Neural cell (in vitro differentiated cells): ENCODE measurements around the gene ZBTB7A. TPM values are rescaled to one million over a fixed set of nuclear protein-coding genes. Genes with fewer than 3 reads are reported as not detected.

Experiments used
- H2AFZ ChIP-seq: fragments of 200-600, 300-800 bp; sonication (generic), shearing (Covaris generic); 2 replicates; pipeline ENCODE4 v1.6.0; 2014; ENCODE audit warnings: low read depth, mild to moderate bottlenecking, antibody characterized with exemption, low read length, moderate library complexity
- H3F3A ChIP-seq: fragments of 200-600 bp; shearing (Covaris generic); 2 replicates; pipeline ENCODE4 v1.6.1; 2016; ENCODE audit warnings: mild to moderate bottlenecking, moderate library complexity, mixed read lengths, antibody characterized with exemption, low read length; ENCODE audit not compliant: insufficient read depth, poor library complexity, severe bottlenecking
- H3K27ac ChIP-seq: fragments of 200-600, 300-800 bp; sonication (generic), shearing (Covaris generic); 2 replicates; pipeline ENCODE4 v1.5.1; 2014; ENCODE audit warnings: mild to moderate bottlenecking, low read length, moderate library complexity
- H3K27me3 ChIP-seq: fragments of 300-800, 200-600 bp; sonication (generic), shearing (Covaris generic); 2 replicates; pipeline ENCODE4 v1.6.0; 2014; ENCODE audit warnings: mild to moderate bottlenecking, low read depth, low read length, moderate library complexity; ENCODE audit not compliant: insufficient read depth
- H3K36me3 ChIP-seq: fragments of 300-800, 200-600 bp; sonication (generic), shearing (Covaris generic); 2 replicates; pipeline ENCODE4 v1.5.1; 2014; ENCODE audit warnings: mild to moderate bottlenecking, antibody characterized with exemption, low read length, moderate library complexity; ENCODE audit not compliant: insufficient read depth
- H3K4me2 ChIP-seq: fragments of 300-800, 200-600 bp; sonication (generic), shearing (Covaris generic); 2 replicates; pipeline ENCODE4 v1.6.0; 2014; ENCODE audit warnings: mild to moderate bottlenecking, low read length
- H3K4me3 ChIP-seq: fragments of 300-800, 200-600 bp; sonication (generic), shearing (Covaris generic); 2 replicates; pipeline ENCODE4 v1.5.1; 2014; ENCODE audit warnings: mild to moderate bottlenecking, low read length, moderate library complexity
- H3K79me2 ChIP-seq: fragments of 200-600 bp; shearing (Covaris generic); replicated peaks from 2 replicates; pipeline ENCODE4 v1.6.0; 2014; ENCODE audit warnings: mild to moderate bottlenecking, low read length, moderate library complexity; ENCODE audit not compliant: insufficient read depth
- H3K9ac ChIP-seq: fragments of 300-800, 200-600 bp; sonication (generic), shearing (Covaris generic); 2 replicates; pipeline ENCODE4 v1.6.1; 2016; ENCODE audit warnings: mild to moderate bottlenecking, low read length, mixed read lengths
- H3K9me2 ChIP-seq: fragments of 200-600 bp; shearing (Covaris generic); 2 replicates; pipeline ENCODE4 v1.6.1; 2016; ENCODE audit warnings: mild to moderate bottlenecking, low read length, mixed read lengths; ENCODE audit not compliant: insufficient read depth
- H3K9me3 ChIP-seq: fragments of 200-600, 300-800 bp; sonication (generic), shearing (Covaris generic); 2 replicates; pipeline ENCODE4 v1.6.1; 2016; ENCODE audit warnings: mild to moderate bottlenecking, mixed run types, low read length, moderate library complexity, mixed read lengths
- H4K20me1 ChIP-seq: fragments of 200-600 bp; shearing (Covaris generic); 2 replicates; pipeline ENCODE4 v1.6.1; 2016; ENCODE audit warnings: mild to moderate bottlenecking, mixed run types; ENCODE audit not compliant: insufficient read depth
- EP300 ChIP-seq: fragments of 450-650 bp; conservative IDR thresholded peaks from 2 replicates; pipeline ENCODE4 v1.6.1; 2014; ENCODE audit warnings: antibody characterized with exemption, mild to moderate bottlenecking, moderate library complexity; ENCODE audit not compliant: poor library complexity, severe bottlenecking
- EZH2 ChIP-seq: fragments of 200-600, 300-800 bp; shearing (Covaris generic), sonication (generic); IDR thresholded peaks from 2 replicates; pipeline ENCODE4 v1.6.1; 2014; ENCODE audit warnings: antibody characterized with exemption, low read length, borderline replicate concordance, mild to moderate bottlenecking; ENCODE audit not compliant: insufficient read depth, poor library complexity, severe bottlenecking
- MXI1 ChIP-seq: fragments of 450-650 bp; conservative IDR thresholded peaks from 2 replicates; pipeline ENCODE4 v1.6.1; 2014; ENCODE audit warnings: antibody characterized with exemption, mild to moderate bottlenecking; ENCODE audit not compliant: poor library complexity, severe bottlenecking
- POLR2AphosphoS5 ChIP-seq: IDR thresholded peaks from 2 replicates; pipeline ENCODE4 v1.6.1; 2012
- RAD21 ChIP-seq: fragments of 450-650 bp; conservative IDR thresholded peaks from 2 replicates; pipeline ENCODE4 v1.6.1; 2014; ENCODE audit warnings: antibody characterized with exemption, mild to moderate bottlenecking, moderate library complexity
- SMC3 ChIP-seq: fragments of 450-650 bp; conservative IDR thresholded peaks from 2 replicates; pipeline ENCODE4 v1.6.1; 2014; ENCODE audit warnings: antibody characterized with exemption, mild to moderate bottlenecking, moderate library complexity; ENCODE audit not compliant: poor library complexity
- TAF1 ChIP-seq: IDR thresholded peaks from 2 replicates; pipeline ENCODE4 v1.6.1; 2012; ENCODE audit warnings: low read depth
- polyA plus RNA-seq: library from polyadenylated mRNA; depleted of rRNA; stranded (reverse); fragments of >200 nt; gene quantifications from 2 replicates; pipeline ENCODE4 v1.2.3, GENCODE V29; 2014
- TF ChIP-seq, protein P1 (sequence below): IDR thresholded peaks from 2 replicates; pipeline ENCODE4 v1.6.1; 2012; ENCODE audit warnings: borderline replicate concordance
- TF ChIP-seq, protein P2 (sequence below): fragments of 450-650 bp; IDR thresholded peaks from 2 replicates; pipeline ENCODE4 v1.5.1; 2014; ENCODE audit warnings: antibody characterized with exemption, mild to moderate bottlenecking, moderate library complexity; ENCODE audit not compliant: poor library complexity, severe bottlenecking

Gene ZBTB7A
- polyA plus RNA-seq, 1 donor from 2014 or later = 1.7 TPM

DNA sequence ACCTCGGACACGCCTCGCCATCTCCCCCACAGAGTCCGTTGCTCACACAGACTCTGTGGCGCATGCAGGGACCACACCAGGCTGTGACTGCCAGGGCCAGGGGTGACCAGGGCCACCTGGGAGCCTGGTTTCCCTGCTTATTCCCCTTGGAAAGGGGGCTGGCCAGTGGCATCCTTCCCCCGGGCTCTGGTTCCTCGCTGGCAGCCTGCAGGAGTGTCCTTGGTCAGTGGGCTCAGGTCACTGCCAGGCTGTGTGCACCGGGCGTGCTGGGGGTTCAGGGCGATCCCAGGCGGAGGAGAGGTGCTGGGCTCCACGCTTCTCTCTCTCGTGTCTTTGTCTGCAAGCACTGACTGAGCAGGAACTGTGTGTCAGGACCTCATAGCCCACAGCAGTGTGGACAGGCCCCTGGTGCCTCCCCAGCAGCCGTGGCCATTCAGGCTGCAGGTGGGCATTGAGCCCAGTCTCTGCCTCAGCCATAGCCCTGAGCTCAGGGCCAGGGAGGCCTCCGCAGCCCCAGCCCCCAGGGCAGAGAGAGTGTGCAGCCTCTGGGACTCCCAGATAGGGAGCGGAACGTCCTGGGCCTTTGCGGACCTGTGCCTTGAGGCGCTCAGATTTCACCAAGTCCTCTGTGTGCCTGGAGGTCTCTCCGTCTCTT is 52.7 kb downstream of the ZBTB7A start:
- no peaks in the 10 kb centered on the region for H3K36me3 ChIP-seq
- H3K27ac ChIP-seq = no peak overlapping the region
- no peaks in the 10 kb centered on the region for H3K27me3 ChIP-seq
- H3K9ac ChIP-seq = no peak overlapping the region
- H4K20me1 ChIP-seq = peaks cover 18% of the 10 kb centered on the region
- TF ChIP-seq, protein P1, sequence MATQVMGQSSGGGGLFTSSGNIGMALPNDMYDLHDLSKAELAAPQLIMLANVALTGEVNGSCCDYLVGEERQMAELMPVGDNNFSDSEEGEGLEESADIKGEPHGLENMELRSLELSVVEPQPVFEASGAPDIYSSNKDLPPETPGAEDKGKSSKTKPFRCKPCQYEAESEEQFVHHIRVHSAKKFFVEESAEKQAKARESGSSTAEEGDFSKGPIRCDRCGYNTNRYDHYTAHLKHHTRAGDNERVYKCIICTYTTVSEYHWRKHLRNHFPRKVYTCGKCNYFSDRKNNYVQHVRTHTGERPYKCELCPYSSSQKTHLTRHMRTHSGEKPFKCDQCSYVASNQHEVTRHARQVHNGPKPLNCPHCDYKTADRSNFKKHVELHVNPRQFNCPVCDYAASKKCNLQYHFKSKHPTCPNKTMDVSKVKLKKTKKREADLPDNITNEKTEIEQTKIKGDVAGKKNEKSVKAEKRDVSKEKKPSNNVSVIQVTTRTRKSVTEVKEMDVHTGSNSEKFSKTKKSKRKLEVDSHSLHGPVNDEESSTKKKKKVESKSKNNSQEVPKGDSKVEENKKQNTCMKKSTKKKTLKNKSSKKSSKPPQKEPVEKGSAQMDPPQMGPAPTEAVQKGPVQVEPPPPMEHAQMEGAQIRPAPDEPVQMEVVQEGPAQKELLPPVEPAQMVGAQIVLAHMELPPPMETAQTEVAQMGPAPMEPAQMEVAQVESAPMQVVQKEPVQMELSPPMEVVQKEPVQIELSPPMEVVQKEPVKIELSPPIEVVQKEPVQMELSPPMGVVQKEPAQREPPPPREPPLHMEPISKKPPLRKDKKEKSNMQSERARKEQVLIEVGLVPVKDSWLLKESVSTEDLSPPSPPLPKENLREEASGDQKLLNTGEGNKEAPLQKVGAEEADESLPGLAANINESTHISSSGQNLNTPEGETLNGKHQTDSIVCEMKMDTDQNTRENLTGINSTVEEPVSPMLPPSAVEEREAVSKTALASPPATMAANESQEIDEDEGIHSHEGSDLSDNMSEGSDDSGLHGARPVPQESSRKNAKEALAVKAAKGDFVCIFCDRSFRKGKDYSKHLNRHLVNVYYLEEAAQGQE = no peak
- TF ChIP-seq MXI1 = no peak
- no peak for TF ChIP-seq SMC3
- TF ChIP-seq RAD21 = no peak
- TF ChIP-seq, protein P2, sequence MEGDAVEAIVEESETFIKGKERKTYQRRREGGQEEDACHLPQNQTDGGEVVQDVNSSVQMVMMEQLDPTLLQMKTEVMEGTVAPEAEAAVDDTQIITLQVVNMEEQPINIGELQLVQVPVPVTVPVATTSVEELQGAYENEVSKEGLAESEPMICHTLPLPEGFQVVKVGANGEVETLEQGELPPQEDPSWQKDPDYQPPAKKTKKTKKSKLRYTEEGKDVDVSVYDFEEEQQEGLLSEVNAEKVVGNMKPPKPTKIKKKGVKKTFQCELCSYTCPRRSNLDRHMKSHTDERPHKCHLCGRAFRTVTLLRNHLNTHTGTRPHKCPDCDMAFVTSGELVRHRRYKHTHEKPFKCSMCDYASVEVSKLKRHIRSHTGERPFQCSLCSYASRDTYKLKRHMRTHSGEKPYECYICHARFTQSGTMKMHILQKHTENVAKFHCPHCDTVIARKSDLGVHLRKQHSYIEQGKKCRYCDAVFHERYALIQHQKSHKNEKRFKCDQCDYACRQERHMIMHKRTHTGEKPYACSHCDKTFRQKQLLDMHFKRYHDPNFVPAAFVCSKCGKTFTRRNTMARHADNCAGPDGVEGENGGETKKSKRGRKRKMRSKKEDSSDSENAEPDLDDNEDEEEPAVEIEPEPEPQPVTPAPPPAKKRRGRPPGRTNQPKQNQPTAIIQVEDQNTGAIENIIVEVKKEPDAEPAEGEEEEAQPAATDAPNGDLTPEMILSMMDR = no peak
- no peak for TF ChIP-seq EP300
- no peak for TF ChIP-seq EZH2
- no peak for TF ChIP-seq TAF1
- TF ChIP-seq POLR2AphosphoS5 = no peak
- H3K9me3 ChIP-seq = no peaks in the 10 kb centered on the region
- H3K9me2 ChIP-seq = no peaks in the 10 kb centered on the region
- H3K79me2 ChIP-seq = peaks cover 28% of the 10 kb centered on the region
- H3F3A ChIP-seq = no peaks in the 10 kb centered on the region
- H3K4me3 ChIP-seq = no peak overlapping the region
- no peak overlapping the region for H2AFZ ChIP-seq
- no peak overlapping the region for H3K4me2 ChIP-seq

DNA sequence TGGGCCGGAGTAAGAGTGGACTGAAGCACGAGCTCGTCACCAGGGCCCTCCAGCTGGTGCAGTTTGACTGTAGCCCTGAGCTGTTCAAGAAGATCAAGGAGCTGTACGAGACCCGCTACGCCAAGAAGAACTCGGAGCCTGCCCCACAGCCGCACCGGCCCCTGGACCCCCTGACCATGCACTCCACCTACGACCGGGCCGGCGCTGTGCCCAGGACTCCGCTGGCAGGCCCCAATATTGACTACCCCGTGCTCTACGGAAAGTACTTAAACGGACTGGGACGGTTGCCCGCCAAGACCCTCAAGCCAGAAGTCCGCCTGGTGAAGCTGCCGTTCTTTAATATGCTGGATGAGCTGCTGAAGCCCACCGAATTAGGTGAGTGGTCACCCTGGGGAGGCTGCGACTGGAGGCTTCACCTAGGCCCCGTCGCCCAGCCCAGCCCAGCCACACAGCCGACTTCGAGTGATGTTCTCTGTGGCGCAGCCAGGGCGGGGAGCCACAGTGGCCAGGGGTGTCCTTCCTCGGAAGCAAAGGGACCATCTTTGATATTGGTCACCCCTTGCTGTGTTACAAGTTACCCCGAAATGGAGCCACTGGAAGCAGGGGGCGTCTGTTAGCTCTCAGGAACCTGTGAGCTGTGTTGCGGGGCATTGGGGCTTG is 53.6 kb downstream of the ZBTB7A start:
- H3F3A ChIP-seq = no peaks in the 10 kb centered on the region
- H3K9me3 ChIP-seq = no peaks in the 10 kb centered on the region
- H3K9ac ChIP-seq = no peak overlapping the region
- no peaks in the 10 kb centered on the region for H3K27me3 ChIP-seq
- no peak overlapping the region for H3K27ac ChIP-seq
- H2AFZ ChIP-seq = no peak overlapping the region
- H3K36me3 ChIP-seq = no peaks in the 10 kb centered on the region
- no peak for TF ChIP-seq SMC3
- TF ChIP-seq POLR2AphosphoS5 = no peak
- H4K20me1 ChIP-seq = peaks cover 22% of the 10 kb centered on the region
- H3K79me2 ChIP-seq = peaks cover 37% of the 10 kb centered on the region
- H3K4me3 ChIP-seq = no peak overlapping the region
- H3K9me2 ChIP-seq = no peaks in the 10 kb centered on the region
- no peak overlapping the region for H3K4me2 ChIP-seq
